A673 (cell line): Measurements from ENCODE around the gene RIPOR3. TPM values are rescaled to one million over a fixed set of nuclear protein-coding genes. Genes with fewer than 3 reads are reported as not detected.
"Not testable (repeated sequence)": the region's sequence is repeated elsewhere in the genome, so short reads cannot be mapped to it uniquely, and the experiment has no call there.

ENCODE experiments used
- BruUV-seq: library from RNA; stranded (reverse); fragments of 400-500 nt; replicated peaks from 2 replicates; lab custom pipeline; 2021; lab: Mats Ljungman, UMichigan
- CTCF ChIA-PET: fragments of 300-600 bp; sonication (Branson Sonifier 250); formaldehyde crosslinking; loops from one replicate; lab custom pipeline; 2022; ENCODE audit warnings: antibody characterized with exemption; lab: Charles Lee
- POLR2A ChIA-PET: fragments of 300-600 bp; sonication (Branson Sonifier 250); formaldehyde crosslinking; loops from one replicate; lab custom pipeline; 2022; ENCODE audit warnings: antibody characterized with exemption; ENCODE audit not compliant: low non-redundant PET; lab: Charles Lee
- DNase-seq: peaks from one replicate; pipeline ENCODE4 v3.0.0-alpha.2; 2015; ENCODE audit warnings: low spot score
- H3K27ac ChIP-seq: fragments of 200-600 bp; sonication (generic); 2 replicates; pipeline ENCODE4 v1.5.1; 2016; ENCODE audit warnings: mixed run types, low read depth, mild to moderate bottlenecking, mixed read lengths, antibody characterized with exemption, low read length; ENCODE audit not compliant: poor library complexity, severe bottlenecking
- H3K27me3 ChIP-seq: fragments of 200-600 bp; sonication (generic); replicated peaks from 2 replicates; pipeline ENCODE4 v1.6.1; 2017; ENCODE audit warnings: mixed run types, low read depth, mild to moderate bottlenecking, mixed read lengths, antibody characterized with exemption, low read length; ENCODE audit not compliant: insufficient read depth, poor library complexity
- H3K36me3 ChIP-seq: fragments of 200-600 bp; sonication (generic); 2 replicates; pipeline ENCODE4 v1.6.1; 2016; ENCODE audit warnings: mixed run types, mild to moderate bottlenecking, mixed read lengths, antibody characterized with exemption, low read length; ENCODE audit not compliant: insufficient read depth, poor library complexity, severe bottlenecking
- H3K4me1 ChIP-seq: fragments of 200-600 bp; sonication (generic); 2 replicates; pipeline ENCODE4 v1.6.1; 2017; ENCODE audit warnings: mixed run types, mild to moderate bottlenecking, mixed read lengths, antibody characterized with exemption, low read length; ENCODE audit not compliant: insufficient read depth, poor library complexity, severe bottlenecking
- H3K4me3 ChIP-seq: fragments of 200-600 bp; sonication (generic); 2 replicates; pipeline ENCODE4 v1.5.1; 2016; ENCODE audit warnings: low read depth, mixed run types, mild to moderate bottlenecking, mixed read lengths, low read length; ENCODE audit not compliant: poor library complexity, severe bottlenecking
- H3K9me3 ChIP-seq: fragments of 200-600 bp; sonication (generic); 2 replicates; pipeline ENCODE4 v1.6.1; 2016; ENCODE audit warnings: mixed run types, low read depth, mild to moderate bottlenecking, mixed read lengths, antibody characterized with exemption, low read length; ENCODE audit not compliant: poor library complexity, severe bottlenecking
- CTCF ChIP-seq: fragments of 300-800, 200-600 bp; sonication (generic); conservative IDR thresholded peaks from 2 replicates; pipeline ENCODE4 v1.5.1; 2017; ENCODE audit warnings: low read depth, mild to moderate bottlenecking, antibody characterized with exemption, low read length, moderate library complexity, mixed read lengths
- EZH2 ChIP-seq: fragments of 200-600 bp; sonication (generic); IDR thresholded peaks from 2 replicates; pipeline ENCODE4 v1.6.1; 2017; ENCODE audit warnings: borderline replicate concordance, low read depth, mild to moderate bottlenecking, mixed read lengths, antibody characterized with exemption, low read length; ENCODE audit not compliant: poor library complexity, severe bottlenecking
- intact Hi-C: fragments of 100-400 bp; cut with micrococcal nuclease; formaldehyde crosslinking; loops from one replicate; pipeline ENCODE4 v1.10.0; 2022; ENCODE audit not compliant: unreplicated experiment
- total RNA-seq: library from RNA; stranded (reverse); gene quantifications from 2 replicates; pipeline ENCODE4 v1.2.3, GENCODE V29; 2021

RIPOR3 gene
- total RNA-seq, 1 experiment from 2014 or later = 19.1 TPM

DNA sequence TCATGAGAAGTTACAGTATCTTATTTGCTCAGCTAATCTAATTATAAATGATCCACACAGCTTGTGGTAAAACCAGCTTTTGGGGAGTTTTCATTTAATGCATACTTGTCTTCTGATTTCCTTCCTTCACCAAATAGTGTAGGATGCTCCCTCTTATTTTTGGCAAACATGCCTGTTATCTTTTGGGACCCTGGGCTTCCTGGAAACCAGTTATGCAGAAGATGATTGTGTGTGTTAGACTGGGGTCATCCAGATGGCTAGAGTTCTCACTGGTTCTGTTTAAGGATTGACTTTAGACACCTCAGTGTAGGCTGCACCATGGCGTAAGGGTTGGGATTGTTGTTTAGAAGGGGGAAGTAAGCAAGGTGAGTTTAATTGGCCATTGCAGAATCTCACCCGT is 119.9 kb downstream of the RIPOR3 start:
- peak overlapping the region; percentile 71 for H3K27ac ChIP-seq
- POLR2A ChIA-PET = no interaction called here
- peaks cover 13% of the 10 kb centered on the region for H3K36me3 ChIP-seq
- TF ChIP-seq CTCF (no peak), EZH2 (no peak)
- intact Hi-C loops = loop anchor here (5.0 kb wide), 1 partner anchor 59 kb away; the partner anchor contains the start of gene PTPN1
- no peaks in the 10 kb centered on the region for H3K27me3 ChIP-seq
- DNase-seq = peak; percentile 19
- H3K9me3 ChIP-seq = no peaks in the 10 kb centered on the region
- CTCF ChIA-PET = no interaction called here
- BruUV-seq = no TSS peak
- no peak overlapping the region for H3K4me3 ChIP-seq
- H3K4me1 ChIP-seq = peaks cover 39% of the 10 kb centered on the region

DNA sequence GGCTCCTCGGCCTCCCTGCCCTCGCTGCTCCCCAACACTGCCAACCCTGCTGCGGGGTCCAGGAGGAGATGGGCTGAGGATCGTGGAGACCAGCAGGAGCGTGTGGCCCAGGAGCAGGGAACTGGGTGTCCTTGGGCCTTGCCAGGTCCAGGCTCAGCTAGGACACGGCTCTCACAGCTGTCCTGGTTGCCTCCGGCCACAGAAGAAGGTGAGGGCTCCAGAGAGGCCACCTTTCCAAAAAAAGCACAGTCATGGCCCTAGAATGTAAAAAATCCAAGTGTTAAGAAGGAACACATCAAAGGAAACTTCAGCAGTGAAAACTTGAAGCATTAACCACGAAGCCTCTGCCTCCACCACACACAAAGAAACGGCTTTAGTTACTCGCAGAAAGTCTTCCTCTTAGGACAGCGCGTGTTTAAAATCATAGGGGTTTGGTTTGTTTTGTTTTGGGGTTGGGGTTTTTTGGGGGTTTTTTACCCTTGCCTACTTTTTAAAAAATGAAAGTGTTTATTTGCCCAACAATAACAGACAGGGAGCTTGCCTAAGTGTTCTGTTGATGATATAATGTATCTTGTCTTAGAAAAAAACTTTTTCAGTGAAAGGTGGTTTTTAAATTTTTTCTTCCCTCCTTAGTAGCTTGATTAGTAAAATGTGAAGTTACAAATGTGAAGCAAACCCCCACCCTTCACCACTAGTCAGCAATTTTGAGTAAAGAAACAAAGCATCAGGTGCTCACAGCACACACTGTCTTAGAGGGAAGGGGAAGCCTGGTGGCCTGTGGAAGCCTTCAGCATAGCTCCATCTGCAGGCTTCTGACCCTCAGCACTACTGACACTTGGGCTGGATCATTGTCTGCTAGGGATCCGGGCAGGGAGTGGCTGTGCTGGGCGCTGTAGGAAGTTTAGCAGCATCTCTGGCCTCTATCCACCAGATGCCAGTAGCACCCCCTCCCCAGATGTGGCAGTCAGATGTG is 121.2 kb downstream of the RIPOR3 start:
- BruUV-seq = no TSS peak
- Histone ChIP-seq H3K9me3 (no peaks in the 10 kb centered on the region), H3K4me3 (no peak overlapping the region), H3K36me3 (peaks cover 13% of the 10 kb centered on the region), H3K27ac (peak overlapping the region; percentile 71), H3K4me1 (peaks cover 39% of the 10 kb centered on the region), H3K27me3 (no peaks in the 10 kb centered on the region)
- TF ChIP-seq EZH2 (no peak), CTCF (peak; percentile 49)
- CTCF ChIA-PET = interaction anchor here (0.5 to 1.2 kb wide), 2 partner anchors 106 to 389 kb away, joined by 4 to 7 read pairs; no protein-coding TSS in a partner anchor
- DNase-seq = peak; percentile 56
- POLR2A ChIA-PET = no interaction called here
- intact Hi-C loops = loop anchor here (5.0 kb wide), 1 partner anchor 58 kb away; the partner anchor contains the start of gene PTPN1

DNA sequence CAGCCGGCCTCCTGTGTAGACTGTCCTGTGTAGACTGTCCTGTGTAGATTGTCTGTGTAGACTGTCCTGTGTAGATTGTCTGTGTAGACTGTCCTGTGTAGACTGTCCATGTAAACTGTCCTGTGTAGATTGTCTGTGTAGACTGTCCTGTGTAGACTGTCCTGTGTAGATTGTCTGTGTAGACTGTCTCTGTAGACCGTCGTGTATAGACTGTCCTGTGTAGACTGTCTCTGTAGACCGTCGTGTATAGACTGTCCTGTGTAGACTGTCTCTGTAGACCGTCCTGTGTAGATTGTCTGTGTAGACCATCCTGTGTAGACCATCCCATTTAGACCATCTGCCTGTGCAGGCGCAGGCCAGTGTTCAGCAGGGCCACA is 121.9 kb downstream of the RIPOR3 start:
- BruUV-seq, DNase-seq, H3K4me3 ChIP-seq, H3K27ac ChIP-seq, H3K36me3 ChIP-seq, H3K27me3 ChIP-seq, intact Hi-C loops, POLR2A ChIA-PET, H3K9me3 ChIP-seq: not testable (repeated sequence)
- CTCF ChIA-PET = interaction anchor here (0.5 kb wide), 1 partner anchor 389 kb away, joined by 7 read pairs; no protein-coding TSS in a partner anchor
- H3K4me1 ChIP-seq = peaks cover 39% of the 10 kb centered on the region
